ENCODE results near the gene RNF213.
A peak's percentile ranks its signal among the peaks of the same experiment; 100 is the strongest.

DNA sequence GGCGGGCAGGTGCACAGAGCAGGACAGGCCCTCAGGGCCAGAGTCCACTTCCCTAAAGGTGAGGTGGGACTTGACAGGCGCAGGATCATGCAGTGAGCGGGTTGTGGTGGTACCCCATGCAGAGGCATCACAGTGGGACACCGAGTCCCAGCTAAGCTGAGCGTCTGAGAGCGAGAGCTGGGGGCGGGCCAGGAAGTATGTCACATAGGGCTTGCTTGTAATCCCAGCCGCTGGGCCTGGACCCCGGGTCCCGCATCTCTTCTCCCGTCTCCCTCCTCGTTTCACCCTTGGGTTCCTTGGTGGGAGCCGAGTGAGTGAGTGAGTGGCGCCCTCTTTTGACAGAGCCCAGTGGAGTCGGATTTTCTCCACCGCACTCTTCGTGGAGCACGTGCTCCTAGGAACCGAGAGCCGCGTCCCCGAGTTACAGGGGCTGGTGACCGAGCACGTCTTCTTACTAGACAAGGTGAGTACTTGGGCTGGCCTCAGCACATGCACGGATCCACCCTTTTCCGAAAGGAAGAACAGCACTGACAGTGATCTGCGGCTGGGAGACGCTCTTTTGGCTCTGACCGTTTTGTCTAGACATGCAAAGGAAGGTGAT is 103.5 kb downstream of the RNF213 start:
- TF ChIP-seq, protein P1, sequence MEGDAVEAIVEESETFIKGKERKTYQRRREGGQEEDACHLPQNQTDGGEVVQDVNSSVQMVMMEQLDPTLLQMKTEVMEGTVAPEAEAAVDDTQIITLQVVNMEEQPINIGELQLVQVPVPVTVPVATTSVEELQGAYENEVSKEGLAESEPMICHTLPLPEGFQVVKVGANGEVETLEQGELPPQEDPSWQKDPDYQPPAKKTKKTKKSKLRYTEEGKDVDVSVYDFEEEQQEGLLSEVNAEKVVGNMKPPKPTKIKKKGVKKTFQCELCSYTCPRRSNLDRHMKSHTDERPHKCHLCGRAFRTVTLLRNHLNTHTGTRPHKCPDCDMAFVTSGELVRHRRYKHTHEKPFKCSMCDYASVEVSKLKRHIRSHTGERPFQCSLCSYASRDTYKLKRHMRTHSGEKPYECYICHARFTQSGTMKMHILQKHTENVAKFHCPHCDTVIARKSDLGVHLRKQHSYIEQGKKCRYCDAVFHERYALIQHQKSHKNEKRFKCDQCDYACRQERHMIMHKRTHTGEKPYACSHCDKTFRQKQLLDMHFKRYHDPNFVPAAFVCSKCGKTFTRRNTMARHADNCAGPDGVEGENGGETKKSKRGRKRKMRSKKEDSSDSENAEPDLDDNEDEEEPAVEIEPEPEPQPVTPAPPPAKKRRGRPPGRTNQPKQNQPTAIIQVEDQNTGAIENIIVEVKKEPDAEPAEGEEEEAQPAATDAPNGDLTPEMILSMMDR (IDR thresholded peaks at IDR 0.05; ENCODE audit: low read length): peak; percentile 24
- no peak for TF ChIP-seq EZH2 (optimal IDR thresholded peaks at IDR 0.05; ENCODE audit: low read depth, low read length)
